H1 (cell line): ENCODE results near the gene FARP2. TPM values are rescaled to one million over a fixed set of nuclear protein-coding genes. Genes with fewer than 3 reads are reported as not detected.
"Not testable (repeated sequence)": the region's sequence is repeated elsewhere in the genome, so short reads cannot be mapped to it uniquely, and the experiment has no call there.

ENCODE experiments used
- CTCF ChIA-PET: fragments of 300-600 bp; sonication (Branson Sonifier 250); formaldehyde crosslinking; loops from one replicate; lab custom pipeline; 2021; ENCODE audit not compliant: partially characterized antibody; lab: Charles Lee
- POLR2A ChIA-PET: fragments of 300-600 bp; sonication (Branson Sonifier 250); formaldehyde crosslinking; loops from one replicate; lab custom pipeline; 2021; ENCODE audit warnings: inconsistent platforms; ENCODE audit not compliant: partially characterized antibody; lab: Charles Lee
- DNase-seq, 2 experiments: peaks; one replicate each; pipeline versions ENCODE4 v3.0.0 to v3.0.0-alpha.2; 2010 to 2022; ENCODE audit warnings: low spot score in 2 of 2, low read depth in 1 of 2, mixed read lengths in 1 of 2
- FAIRE-seq: peaks from 2 replicates; lab custom pipeline; 2011; peaks lifted over from hg19 to GRCh38; lab: Jason Lieb, UNC
- H2AFZ ChIP-seq: 2 replicates; pipeline ENCODE4 v1.8.1; 2012; ENCODE audit warnings: low read length, inconsistent platforms
- H2AK5ac ChIP-seq: 2 replicates; pipeline ENCODE4 v1.6.1; 2013; ENCODE audit warnings: low read depth, low read length
- H2BK120ac ChIP-seq: replicated peaks from 2 replicates; pipeline ENCODE3; 2013; ENCODE audit warnings: low read depth, low read length, inconsistent platforms
- H2BK12ac ChIP-seq: 2 replicates; pipeline ENCODE4 v1.6.1; 2013; ENCODE audit warnings: low read depth, low read length
- H2BK15ac ChIP-seq: 2 replicates; pipeline ENCODE4 v1.6.1; 2013; ENCODE audit warnings: low read length
- H2BK20ac ChIP-seq: 2 replicates; pipeline ENCODE4 v1.6.1; 2013; ENCODE audit warnings: low read length
- H2BK5ac ChIP-seq: 2 replicates; pipeline ENCODE4 v1.6.1; 2013; ENCODE audit warnings: low read depth, low read length
- H3K14ac ChIP-seq: 2 replicates; pipeline ENCODE4 v1.6.1; 2013; ENCODE audit warnings: inconsistent platforms; ENCODE audit not compliant: insufficient read length
- H3K18ac ChIP-seq: 2 replicates; pipeline ENCODE4 v1.6.1; 2013; ENCODE audit warnings: low read length; ENCODE audit errors: extremely low read depth
- H3K23ac ChIP-seq: 2 replicates; pipeline ENCODE4 v1.6.1; 2013; ENCODE audit warnings: inconsistent platforms; ENCODE audit not compliant: insufficient read length
- H3K23me2 ChIP-seq: 2 replicates; pipeline ENCODE4 v1.6.1; 2013; ENCODE audit warnings: low read depth, low read length
- H3K27ac ChIP-seq: 2 replicates; pipeline ENCODE4 v1.6.1; 2011; ENCODE audit warnings: low read depth, low read length, inconsistent platforms
- H3K27me3 ChIP-seq, 4 experiments: replicated peaks in 1 of 4; 1 replicate in 1 of 4; 2 replicates in 3 of 4; pipeline versions ENCODE4 v1.6.1 to v1.8.1; 2011 to 2013; ENCODE audit warnings: low read length in 3 of 4, mild to moderate bottlenecking in 3 of 4, inconsistent platforms in 2 of 4, mixed read lengths in 2 of 4, moderate library complexity in 1 of 4; ENCODE audit not compliant: control insufficient read depth in 3 of 4, insufficient read depth in 3 of 4; ENCODE audit errors: extremely low read depth in 1 of 4
- H3K36me3 ChIP-seq, 4 experiments: 2 replicates each; pipeline versions ENCODE4 v1.6.1 to v1.8.1; 2011 to 2013; ENCODE audit warnings: mild to moderate bottlenecking in 4 of 4, low read length in 3 of 4, moderate library complexity in 2 of 4, control low read depth in 1 of 4, inconsistent platforms in 1 of 4; ENCODE audit not compliant: insufficient read depth in 4 of 4, control insufficient read depth in 2 of 4
- H3K4ac ChIP-seq: replicated peaks from 2 replicates; pipeline ENCODE3; 2013; ENCODE audit warnings: low read length, low read depth, mixed read lengths, inconsistent platforms; ENCODE audit not compliant: insufficient read length
- H3K4me1 ChIP-seq, 4 experiments: replicated peaks in 1 of 4; 1 replicate in 1 of 4; 2 replicates in 3 of 4; pipeline versions ENCODE4 v1.6.1 to v1.8.1; 2011 to 2013; ENCODE audit warnings: low read length in 3 of 4, inconsistent platforms in 2 of 4, mixed read lengths in 1 of 4; ENCODE audit not compliant: insufficient read depth in 4 of 4, control insufficient read depth in 3 of 4
- H3K4me2 ChIP-seq, 2 experiments: 2 replicates each; pipeline versions ENCODE4 v1.6.1 to v1.8.1; 2011 to 2013; ENCODE audit warnings: low read depth in 2 of 2, low read length in 2 of 2, control low read depth in 1 of 2, inconsistent platforms in 1 of 2, mild to moderate bottlenecking in 1 of 2; ENCODE audit not compliant: insufficient read depth in 1 of 2
- H3K4me3 ChIP-seq, 4 experiments: fragments of 200-600, 300-600 bp in 1 of 4; sonication (generic), shearing (Covaris generic), sonication (Bioruptor Twin) in 1 of 4; 2 replicates each; pipeline versions ENCODE4 v1.5.1 to v1.8.1; 2011 to 2016; ENCODE audit warnings: low read length in 4 of 4, low read depth in 3 of 4, control low read depth in 2 of 4, inconsistent platforms in 2 of 4, mild to moderate bottlenecking in 2 of 4, mixed read lengths in 1 of 4, moderate library complexity in 1 of 4; ENCODE audit not compliant: insufficient read depth in 2 of 4; ENCODE audit errors: extremely low read depth in 1 of 4
- H3K56ac ChIP-seq: replicated peaks from 2 replicates; pipeline ENCODE3; 2013; ENCODE audit warnings: low read depth, mild to moderate bottlenecking, mixed read lengths, low read length, inconsistent platforms; ENCODE audit not compliant: insufficient read length
- H3K79me1 ChIP-seq: 2 replicates; pipeline ENCODE4 v1.6.1; 2013; ENCODE audit warnings: low read depth, low read length, control low read depth
- H3K79me2 ChIP-seq, 2 experiments: 2 replicates each; pipeline versions ENCODE4 v1.6.1 to v1.8.1; 2012 to 2013; ENCODE audit warnings: low read length in 2 of 2, mild to moderate bottlenecking in 2 of 2, inconsistent platforms in 1 of 2; ENCODE audit not compliant: insufficient read depth in 2 of 2, control insufficient read depth in 1 of 2
- H3K9ac ChIP-seq, 4 experiments: replicated peaks in 1 of 4; 1 replicate in 1 of 4; 2 replicates in 3 of 4; pipeline versions ENCODE4 v1.6.1 to v1.8.1; 2011 to 2013; ENCODE audit warnings: low read depth in 3 of 4, low read length in 3 of 4, control low read depth in 2 of 4, mild to moderate bottlenecking in 2 of 4, moderate library complexity in 2 of 4, inconsistent platforms in 1 of 4; ENCODE audit errors: extremely low read depth in 1 of 4
- H3K9me3 ChIP-seq, 2 experiments: 2 replicates each; pipeline versions ENCODE4 v1.6.1 to v1.8.1; 2012 to 2013; ENCODE audit warnings: mild to moderate bottlenecking in 2 of 2, moderate library complexity in 2 of 2, control low read depth in 1 of 2, inconsistent platforms in 1 of 2, low read depth in 1 of 2, low read length in 1 of 2, mixed read lengths in 1 of 2; ENCODE audit not compliant: insufficient read depth in 2 of 2
- H4K20me1 ChIP-seq, 2 experiments: replicated peaks in 1 of 2; 2 replicates each; pipeline versions ENCODE3 to v1.8.1; 2011 to 2013; ENCODE audit warnings: inconsistent platforms in 2 of 2, low read length in 2 of 2, mild to moderate bottlenecking in 1 of 2; ENCODE audit not compliant: insufficient read depth in 2 of 2, control insufficient read depth in 1 of 2
- H4K5ac ChIP-seq: 2 replicates; pipeline ENCODE4 v1.6.1; 2013; ENCODE audit warnings: low read length, low read depth, mixed read lengths, inconsistent platforms; ENCODE audit not compliant: insufficient read length
- H4K8ac ChIP-seq: 2 replicates; pipeline ENCODE4 v1.8.0; 2013; ENCODE audit warnings: mild to moderate bottlenecking, moderate library complexity, low read length, inconsistent platforms; ENCODE audit not compliant: insufficient read depth; ENCODE audit errors: extremely low read depth
- H4K91ac ChIP-seq: replicated peaks from 2 replicates; pipeline ENCODE3; 2013; ENCODE audit warnings: low read length, mixed read lengths, inconsistent platforms; ENCODE audit not compliant: insufficient read length
- WGBS, 2 experiments: shearing (Covaris generic) in 1 of 2; methylation state at CpG; one replicate each; pipeline versions ENCODE4 v1.1.6 to v1.1.7; 2013 to 2015; ENCODE audit warnings: low lambda C conversion rate in 2 of 2, mixed read lengths in 2 of 2, inconsistent platforms in 1 of 2, low coverage in 1 of 2, missing lambda C conversion rate in 1 of 2; ENCODE audit not compliant: insufficient replicate concordance in 2 of 2, insufficient coverage in 1 of 2, insufficient read length in 1 of 2; ENCODE audit errors: extremely low coverage in 1 of 2, missing lambda C conversion rate in 1 of 2; 5-methylcytosine and 5-hydroxymethylcytosine counted together
- polyA plus RNA-seq, 7 experiments: library from polyadenylated mRNA; depleted of rRNA in 3 of 7; stranded (reverse) in 5 of 7; unstranded in 2 of 7; fragments of >200 nt in 5 of 7; fragments of 200-250 nt in 2 of 7; gene quantifications; 1 replicate in 5 of 7; 2 replicates in 1 of 7; 4 replicates in 1 of 7; pipeline versions ENCODE4 v1.2.1 to v1.2.3, GENCODE V29; 2011 to 2013; ENCODE audit warnings: missing spikeins in 2 of 7, mixed read lengths in 2 of 7
- total RNA-seq: library from RNA; stranded (reverse); fragmentation: NEBNext Ultra II Directional; extraction: Animal tissue kit (Norgen Biotek cat#: 25700); gene quantifications from 2 replicates; pipeline ENCODE4 v1.2.1, GENCODE V29; 2021

Gene FARP2
- total and polyA plus RNA-seq, 2 of the 8 experiments (the other 6 are each of a cell fraction or from before 2014, with no cell fraction given), result 12.4 to 33.4 TPM

DNA sequence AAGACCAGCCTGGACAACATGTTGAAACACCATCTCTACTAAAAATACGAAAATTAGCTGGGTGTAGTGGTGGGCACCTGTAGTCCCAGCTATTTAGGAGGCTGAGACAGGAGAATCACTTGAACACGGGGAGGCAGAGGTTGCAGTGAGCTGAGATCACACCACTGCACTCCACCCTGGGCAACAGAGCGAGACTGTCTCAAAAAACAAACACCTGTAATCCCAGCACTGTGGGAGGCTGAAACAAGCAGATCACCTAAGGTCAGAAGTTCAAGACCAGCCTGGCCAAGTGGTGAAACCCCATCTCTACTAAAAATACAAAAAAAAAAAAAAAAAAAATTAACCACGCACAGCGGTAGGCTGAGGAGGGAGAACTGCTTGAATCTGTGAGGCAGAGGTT is 65.9 kb downstream of the FARP2 start:
- H3K4me1 ChIP-seq, H3K56ac ChIP-seq, H3K36me3 ChIP-seq, H2BK5ac ChIP-seq, FAIRE-seq, H3K9me3 ChIP-seq, H3K4me2 ChIP-seq, POLR2A ChIA-PET, DNase-seq, H4K5ac ChIP-seq, H3K14ac ChIP-seq, H2AK5ac ChIP-seq, H4K8ac ChIP-seq, H3K23me2 ChIP-seq, H3K79me2 ChIP-seq, H2BK15ac ChIP-seq, H4K91ac ChIP-seq, H2BK20ac ChIP-seq, H2BK12ac ChIP-seq, H2BK120ac ChIP-seq, H3K9ac ChIP-seq, H3K4me3 ChIP-seq, H3K79me1 ChIP-seq, H4K20me1 ChIP-seq, H3K18ac ChIP-seq, H3K23ac ChIP-seq, H3K27me3 ChIP-seq, H2AFZ ChIP-seq, H3K4ac ChIP-seq, H3K27ac ChIP-seq: not testable (repeated sequence)
- WGBS, 2 experiments, result 91% methylated on average over 3 of the region's 5 CpGs; no CpG with 5 or more reads in 1 of the 2 experiments
- CTCF ChIA-PET, result interaction anchor here (0.6 kb wide), 1 partner anchor 575 kb away, joined by 3 read pairs; no protein-coding TSS in a partner anchor
